HCT116 (cell line): Measurements from ENCODE around the gene TNPO1. TPM values are rescaled to one million over a fixed set of nuclear protein-coding genes. Genes with fewer than 3 reads are reported as not detected.

Experiments
- ATAC-seq: fragments of 200-7000 bp; cut with Tn5 transposase; 2 replicates; pipeline ENCODE4 v1.9.1; 2020; ENCODE audit warnings: mild to moderate bottlenecking, moderate library complexity
- BruUV-seq: library from RNA; stranded (reverse); fragments of 400-500 nt; replicated peaks from 2 replicates; lab custom pipeline; 2021; lab: Mats Ljungman, UMichigan
- CTCF ChIA-PET: fragments of 300-600 bp; sonication (Branson Sonifier 250); formaldehyde crosslinking; loops from one replicate; lab custom pipeline; 2021; ENCODE audit warnings: antibody characterized with exemption; lab: Charles Lee
- POLR2A ChIA-PET: fragments of 300-600, 350-600 bp; sonication (Branson Sonifier 250); formaldehyde crosslinking; loops from one replicate; lab custom pipeline; 2021; ENCODE audit warnings: antibody characterized with exemption; lab: Charles Lee
- RAD21 ChIA-PET, 2 experiments: fragments of 300-600 bp; sonication (Branson Sonifier 250); formaldehyde crosslinking; loops; one replicate each; lab custom pipeline; 2023; ENCODE audit warnings: low total read pairs in 2 of 2; ENCODE audit not compliant: uncharacterized antibody in 2 of 2, unreplicated experiment in 2 of 2, low non-redundant PET in 1 of 2; lab: Charles Lee
- DNase-seq: peaks from one replicate; pipeline ENCODE4 v3.0.0-alpha.2; 2010; ENCODE audit warnings: low read depth, low spot score
- H2AFZ ChIP-seq: fragments of 200-600 bp; shearing (Covaris generic), sonication (generic); 2 replicates; pipeline ENCODE4 v1.6.1; 2017; ENCODE audit warnings: low read depth, mixed run types, mixed read lengths, antibody characterized with exemption, low read length; ENCODE audit not compliant: poor library complexity, severe bottlenecking
- H3K27ac ChIP-seq: 2 replicates; pipeline ENCODE4 v1.5.1; 2012; ENCODE audit warnings: low read depth, low read length
- H3K27me3 ChIP-seq: fragments of 200-600 bp; sonication (generic); 2 replicates; pipeline ENCODE4 v1.6.1; 2016; ENCODE audit warnings: mixed run types, low read length, mixed read lengths; ENCODE audit not compliant: insufficient read depth
- H3K36me3 ChIP-seq, 2 experiments: fragments of 200-500 bp in 1 of 2; fragments of 200-600 bp in 1 of 2; sonication (Bioruptor generic) in 1 of 2; sonication (generic) in 1 of 2; 2 replicates each; pipeline versions ENCODE4 v1.5.1 to v1.6.1; 2014 to 2016; ENCODE audit warnings: low read length in 2 of 2, inconsistent platforms in 1 of 2, mixed read lengths in 1 of 2, mixed run types in 1 of 2; ENCODE audit not compliant: insufficient read depth in 2 of 2, control insufficient read depth in 1 of 2
- H3K4me1 ChIP-seq, 2 experiments: fragments of 200-600 bp in 1 of 2; sonication (generic) in 1 of 2; 2 replicates each; pipeline versions ENCODE4 v1.5.1 to v1.6.1; 2012 to 2017; ENCODE audit warnings: low read length in 2 of 2, inconsistent platforms in 1 of 2, mild to moderate bottlenecking in 1 of 2, mixed read lengths in 1 of 2, mixed run types in 1 of 2, moderate library complexity in 1 of 2; ENCODE audit not compliant: insufficient read depth in 2 of 2, control insufficient read depth in 1 of 2
- H3K4me2 ChIP-seq: fragments of 200-600 bp; sonication (generic); 2 replicates; pipeline ENCODE4 v1.6.1; 2017; ENCODE audit warnings: mixed run types, low read length, mixed read lengths
- H3K4me3 ChIP-seq, 2 experiments: fragments of 200-600 bp in 1 of 2; sonication (generic) in 1 of 2; replicated peaks in 1 of 2; 2 replicates each; pipeline ENCODE4 v1.5.1; 2011 to 2016; ENCODE audit warnings: low read length in 2 of 2, control low read depth in 1 of 2, low read depth in 1 of 2, mild to moderate bottlenecking in 1 of 2, mixed read lengths in 1 of 2, mixed run types in 1 of 2
- H3K79me2 ChIP-seq: fragments of 200-600 bp; sonication (generic); 2 replicates; pipeline ENCODE4 v1.6.1; 2017; ENCODE audit warnings: mild to moderate bottlenecking, mixed run types, low read length, moderate library complexity, mixed read lengths; ENCODE audit not compliant: insufficient read depth
- H3K9ac ChIP-seq: fragments of 200-600 bp; sonication (generic); 2 replicates; pipeline ENCODE4 v1.6.1; 2016; ENCODE audit warnings: low read length, mixed read lengths
- H3K9me2 ChIP-seq: fragments of 200-600 bp; sonication (generic), shearing (Covaris generic); 2 replicates; pipeline ENCODE4 v1.6.1; 2017; ENCODE audit warnings: mixed run types, mild to moderate bottlenecking, moderate library complexity; ENCODE audit not compliant: insufficient read depth
- H3K9me3 ChIP-seq, 2 experiments: fragments of 200-500 bp in 1 of 2; fragments of 200-600 bp in 1 of 2; sonication (Bioruptor generic) in 1 of 2; sonication (generic) in 1 of 2; 2 replicates each; pipeline ENCODE4 v1.6.1; 2014 to 2017; ENCODE audit warnings: low read length in 2 of 2, mixed read lengths in 2 of 2, inconsistent platforms in 1 of 2, low read depth in 1 of 2, mild to moderate bottlenecking in 1 of 2, mixed run types in 1 of 2, moderate library complexity in 1 of 2; ENCODE audit not compliant: control insufficient read depth in 1 of 2, insufficient read depth in 1 of 2
- H4K20me1 ChIP-seq: fragments of 200-600 bp; sonication (generic), shearing (Covaris generic); 2 replicates; pipeline ENCODE4 v1.6.1; 2017; ENCODE audit warnings: mixed run types, mild to moderate bottlenecking, moderate library complexity; ENCODE audit not compliant: insufficient read depth
- ATF3 ChIP-seq: IDR thresholded peaks from 2 replicates; pipeline ENCODE4 v1.6.1; 2012
- CBX3 ChIP-seq: IDR thresholded peaks from 2 replicates; pipeline ENCODE4 v1.6.1; 2012; ENCODE audit warnings: low read depth
- EGR1 ChIP-seq: IDR thresholded peaks from 2 replicates; pipeline ENCODE4 v1.6.1; 2012; ENCODE audit warnings: low read depth
- ELF1 ChIP-seq: IDR thresholded peaks from 2 replicates; pipeline ENCODE4 v1.6.1; 2012; ENCODE audit warnings: low read depth, borderline replicate concordance
- EZH2 ChIP-seq: fragments of 200-600 bp; sonication (generic); IDR thresholded peaks from 2 replicates; pipeline ENCODE4 v1.6.1; 2017; ENCODE audit warnings: antibody characterized with exemption, mixed run types
- EZH2phosphoT487 ChIP-seq: fragments of 200-600 bp; IDR thresholded peaks from 2 replicates; pipeline ENCODE4 v1.6.1; 2018; ENCODE audit warnings: antibody characterized with exemption, borderline replicate concordance
- FOSL1 ChIP-seq: IDR thresholded peaks from 2 replicates; pipeline ENCODE4 v1.6.1; 2012; ENCODE audit warnings: low read depth
- MAX ChIP-seq: IDR thresholded peaks from 2 replicates; pipeline ENCODE4 v1.6.1; 2012
- POLR2AphosphoS5 ChIP-seq: IDR thresholded peaks from 2 replicates; pipeline ENCODE4 v1.6.1; 2011; ENCODE audit warnings: mild to moderate bottlenecking, low read depth, low read length, moderate library complexity
- SIN3A ChIP-seq: IDR thresholded peaks from 2 replicates; pipeline ENCODE4 v1.6.1; 2012; ENCODE audit warnings: low read depth
- SRF ChIP-seq: IDR thresholded peaks from 2 replicates; pipeline ENCODE4 v1.6.1; 2012; ENCODE audit warnings: low read depth
- TCF7L2 ChIP-seq: IDR thresholded peaks from 2 replicates; pipeline ENCODE4 v1.7.0; 2011; ENCODE audit warnings: borderline replicate concordance, inconsistent platforms; ENCODE audit not compliant: insufficient read depth, insufficient read length; ENCODE audit errors: extremely low read depth
- YY1 ChIP-seq: IDR thresholded peaks from 2 replicates; pipeline ENCODE4 v1.6.1; 2011; ENCODE audit warnings: low read length, low read depth, moderate library complexity, mild to moderate bottlenecking; ENCODE audit not compliant: insufficient replicate concordance; ENCODE audit errors: extremely low read depth
- ZFX ChIP-seq: fragments of 450-650 bp; IDR thresholded peaks from 2 replicates; pipeline ENCODE4 v1.6.1; 2017
- ZNF274 ChIP-seq: fragments of 200-500 bp; sonication (Bioruptor generic); IDR thresholded peaks from 2 replicates; pipeline ENCODE4 v1.6.1; 2014; ENCODE audit warnings: mild to moderate bottlenecking, low read depth, low read length, inconsistent platforms
- intact Hi-C: fragments of 100-400 bp; cut with micrococcal nuclease; formaldehyde crosslinking; loops from 2 replicates; pipeline ENCODE4 v1.10.0; 2022
- total RNA-seq: library from RNA; stranded (reverse); gene quantifications from one replicate; pipeline ENCODE4 v1.2.1, GENCODE V29; 2021; ENCODE audit not compliant: unreplicated experiment
- TF ChIP-seq, protein P1 (sequence below): IDR thresholded peaks from 2 replicates; pipeline ENCODE4 v1.6.1; 2012; ENCODE audit warnings: low read depth
- TF ChIP-seq, protein P2 (sequence below), 3 experiments: fragments of 200-600 bp in 1 of 3; sonication (generic) in 1 of 3; IDR thresholded peaks in 2 of 3; conservative IDR thresholded peaks in 1 of 3; 2 replicates each; pipeline ENCODE4 v1.5.1; 2012 to 2017; ENCODE audit warnings: low read depth in 2 of 3, low read length in 2 of 3, antibody characterized with exemption in 1 of 3, borderline replicate concordance in 1 of 3, control low read depth in 1 of 3, mild to moderate bottlenecking in 1 of 3, mixed read lengths in 1 of 3, mixed run types in 1 of 3, moderate library complexity in 1 of 3; ENCODE audit not compliant: insufficient read depth in 1 of 3

Gene TNPO1
- total RNA-seq, 1 experiment from 2014 or later = 104 TPM

- Histone ChIP-seq H3K4me2 (no peak overlapping the region), H3K9me2 (no peaks in the 10 kb centered on the region), H3K27ac (no peak overlapping the region), H3K79me2 (peaks cover 97% of the 10 kb centered on the region), H3K4me1 (no peaks in the 10 kb centered on the region), H3K27me3 (no peaks in the 10 kb centered on the region), H3K9me3 (no peaks in the 10 kb centered on the region), H3K9ac (no peak overlapping the region), H4K20me1 (peaks cover 21% of the 10 kb centered on the region), H3K4me3 (no peak overlapping the region), H2AFZ (no peak overlapping the region), H3K36me3 (peaks cover 46 to 63% of the 10 kb centered on the region in 2 experiments)
- TF ChIP-seq SIN3A (no peak), TCF7L2 (no peak), EZH2 (no peak), YY1 (no peak), POLR2AphosphoS5 (no peak), ZFX (no peak), ELF1 (no peak), ZNF274 (no peak), MAX (no peak), SRF (no peak), EZH2phosphoT487 (no peak), FOSL1 (no peak), EGR1 (no peak), ATF3 (no peak), CBX3 (no peak)
- TF ChIP-seq, protein P1, sequence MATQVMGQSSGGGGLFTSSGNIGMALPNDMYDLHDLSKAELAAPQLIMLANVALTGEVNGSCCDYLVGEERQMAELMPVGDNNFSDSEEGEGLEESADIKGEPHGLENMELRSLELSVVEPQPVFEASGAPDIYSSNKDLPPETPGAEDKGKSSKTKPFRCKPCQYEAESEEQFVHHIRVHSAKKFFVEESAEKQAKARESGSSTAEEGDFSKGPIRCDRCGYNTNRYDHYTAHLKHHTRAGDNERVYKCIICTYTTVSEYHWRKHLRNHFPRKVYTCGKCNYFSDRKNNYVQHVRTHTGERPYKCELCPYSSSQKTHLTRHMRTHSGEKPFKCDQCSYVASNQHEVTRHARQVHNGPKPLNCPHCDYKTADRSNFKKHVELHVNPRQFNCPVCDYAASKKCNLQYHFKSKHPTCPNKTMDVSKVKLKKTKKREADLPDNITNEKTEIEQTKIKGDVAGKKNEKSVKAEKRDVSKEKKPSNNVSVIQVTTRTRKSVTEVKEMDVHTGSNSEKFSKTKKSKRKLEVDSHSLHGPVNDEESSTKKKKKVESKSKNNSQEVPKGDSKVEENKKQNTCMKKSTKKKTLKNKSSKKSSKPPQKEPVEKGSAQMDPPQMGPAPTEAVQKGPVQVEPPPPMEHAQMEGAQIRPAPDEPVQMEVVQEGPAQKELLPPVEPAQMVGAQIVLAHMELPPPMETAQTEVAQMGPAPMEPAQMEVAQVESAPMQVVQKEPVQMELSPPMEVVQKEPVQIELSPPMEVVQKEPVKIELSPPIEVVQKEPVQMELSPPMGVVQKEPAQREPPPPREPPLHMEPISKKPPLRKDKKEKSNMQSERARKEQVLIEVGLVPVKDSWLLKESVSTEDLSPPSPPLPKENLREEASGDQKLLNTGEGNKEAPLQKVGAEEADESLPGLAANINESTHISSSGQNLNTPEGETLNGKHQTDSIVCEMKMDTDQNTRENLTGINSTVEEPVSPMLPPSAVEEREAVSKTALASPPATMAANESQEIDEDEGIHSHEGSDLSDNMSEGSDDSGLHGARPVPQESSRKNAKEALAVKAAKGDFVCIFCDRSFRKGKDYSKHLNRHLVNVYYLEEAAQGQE = no peak
- TF ChIP-seq, protein P2, sequence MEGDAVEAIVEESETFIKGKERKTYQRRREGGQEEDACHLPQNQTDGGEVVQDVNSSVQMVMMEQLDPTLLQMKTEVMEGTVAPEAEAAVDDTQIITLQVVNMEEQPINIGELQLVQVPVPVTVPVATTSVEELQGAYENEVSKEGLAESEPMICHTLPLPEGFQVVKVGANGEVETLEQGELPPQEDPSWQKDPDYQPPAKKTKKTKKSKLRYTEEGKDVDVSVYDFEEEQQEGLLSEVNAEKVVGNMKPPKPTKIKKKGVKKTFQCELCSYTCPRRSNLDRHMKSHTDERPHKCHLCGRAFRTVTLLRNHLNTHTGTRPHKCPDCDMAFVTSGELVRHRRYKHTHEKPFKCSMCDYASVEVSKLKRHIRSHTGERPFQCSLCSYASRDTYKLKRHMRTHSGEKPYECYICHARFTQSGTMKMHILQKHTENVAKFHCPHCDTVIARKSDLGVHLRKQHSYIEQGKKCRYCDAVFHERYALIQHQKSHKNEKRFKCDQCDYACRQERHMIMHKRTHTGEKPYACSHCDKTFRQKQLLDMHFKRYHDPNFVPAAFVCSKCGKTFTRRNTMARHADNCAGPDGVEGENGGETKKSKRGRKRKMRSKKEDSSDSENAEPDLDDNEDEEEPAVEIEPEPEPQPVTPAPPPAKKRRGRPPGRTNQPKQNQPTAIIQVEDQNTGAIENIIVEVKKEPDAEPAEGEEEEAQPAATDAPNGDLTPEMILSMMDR (IDR thresholded peaks at IDR 0.05 in 2 of 3, conservative IDR thresholded peaks at IDR 0.05 in 1 of 3; ENCODE audit: borderline replicate concordance in 1 of 3, insufficient read depth in 1 of 3, low read depth in 2 of 3, low read length in 2 of 3) = no peak
- intact Hi-C loops = no loop called here
- POLR2A ChIA-PET = interaction anchor here (0.6 kb wide), 1 partner anchor 9 kb away, joined by 3 read pairs; no protein-coding TSS in a partner anchor
- CTCF ChIA-PET = no interaction called here
- no peak for ATAC-seq
- BruUV-seq = no TSS peak
- RAD21 ChIA-PET = no interaction called here
- DNase-seq = no peak
Observed at GRCh38 chr5:72871366-72872024, 55.0 kb downstream of the TNPO1 start.
